HepG2 (cell line): ENCODE results near the gene SYS1. TPM values are rescaled to one million over a fixed set of nuclear protein-coding genes. Genes with fewer than 3 reads are reported as not detected.

ENCODE experiments used
- CEBPB ChIP-seq: IDR thresholded peaks from 2 replicates; pipeline ENCODE4 v1.6.1; 2011; ENCODE audit warnings: low read depth, low read length, improper control_type of control experiment, borderline replicate concordance
- EHMT2 ChIP-seq: fragments of 200-600 bp; sonication (generic); IDR thresholded peaks from 2 replicates; pipeline ENCODE4 v1.7.0; 2017; ENCODE audit warnings: antibody characterized with exemption, low read depth, low read length, borderline replicate concordance
- EZH2 ChIP-seq: conservative IDR thresholded peaks from 2 replicates; pipeline ENCODE4 v1.6.1; 2012; ENCODE audit warnings: mild to moderate bottlenecking, low read depth, low read length, moderate library complexity
- HMGXB3 ChIP-seq: sonication (generic); formaldehyde crosslinking; IDR thresholded peaks from 2 replicates; pipeline ENCODE4 v1.4.0; 2020; ENCODE audit warnings: missing genetic modification reagents, borderline replicate concordance
- KLF11 ChIP-seq: IDR thresholded peaks from 2 replicates; pipeline ENCODE4 v1.6.1; 2016; ENCODE audit warnings: missing compliant biosample characterization
- MEIS2 ChIP-seq: sonication (generic); formaldehyde crosslinking; IDR thresholded peaks from 2 replicates; pipeline ENCODE4 v1.9.0; 2021; ENCODE audit warnings: mild to moderate bottlenecking, missing genetic modification reagents
- NONO ChIP-seq, 2 experiments: fragments of 450-650 bp in 1 of 2; sonication (generic) in 1 of 2; formaldehyde crosslinking in 1 of 2; IDR thresholded peaks in 1 of 2; conservative IDR thresholded peaks in 1 of 2; 2 replicates each; pipeline versions ENCODE4 v1.6.1 to v1.8.0; 2017 to 2022; ENCODE audit warnings: mild to moderate bottlenecking in 1 of 2, missing genetic modification reagents in 1 of 2, moderate library complexity in 1 of 2
- NR2F1 ChIP-seq, 2 experiments: fragments of 450-650 bp in 1 of 2; formaldehyde crosslinking in 1 of 2; IDR thresholded peaks; 2 replicates each; pipeline versions ENCODE4 v1.5.0 to v1.6.1; 2016 to 2020; ENCODE audit warnings: mild to moderate bottlenecking in 1 of 2, missing compliant biosample characterization in 1 of 2, missing genetic modification reagents in 1 of 2, moderate library complexity in 1 of 2
- PAX8 ChIP-seq: sonication (generic); formaldehyde crosslinking; IDR thresholded peaks from 2 replicates; pipeline ENCODE4 v1.8.0; 2022; ENCODE audit warnings: mild to moderate bottlenecking, missing genetic modification reagents, borderline replicate concordance
- PHF5A ChIP-seq: IDR thresholded peaks from one replicate; pipeline ENCODE4 v1.6.1; 2018; ENCODE audit warnings: low read depth, missing genetic modification reagents; ENCODE audit not compliant: unreplicated experiment
- REL ChIP-seq: sonication (generic); formaldehyde crosslinking; conservative IDR thresholded peaks from 2 replicates; pipeline ENCODE4 v1.8.0; 2022; ENCODE audit warnings: mild to moderate bottlenecking, missing genetic modification reagents, moderate library complexity
- SIN3B ChIP-seq: fragments of 150-350 bp; IDR thresholded peaks from 2 replicates; pipeline ENCODE4 v1.6.1; 2014; ENCODE audit warnings: low read length
- TBL1XR1 ChIP-seq: fragments of 150-350 bp; IDR thresholded peaks from 2 replicates; pipeline ENCODE4 v1.6.1; 2014; ENCODE audit warnings: borderline replicate concordance, low read length; ENCODE audit not compliant: partially characterized antibody
- ZBTB43 ChIP-seq: sonication (generic); formaldehyde crosslinking; conservative IDR thresholded peaks from 2 replicates; pipeline ENCODE4 v1.4.0; 2020; ENCODE audit warnings: missing genetic modification reagents
- ZMYM2 ChIP-seq: sonication (generic); formaldehyde crosslinking; IDR thresholded peaks from 2 replicates; pipeline ENCODE4 v1.8.0; 2022; ENCODE audit warnings: mild to moderate bottlenecking, missing genetic modification reagents
- ZMYM3 ChIP-seq: sonication (generic); formaldehyde crosslinking; IDR thresholded peaks from 2 replicates; pipeline ENCODE4 v1.5.1; 2020; ENCODE audit warnings: mild to moderate bottlenecking, missing genetic modification reagents
- ZNF34 ChIP-seq: sonication (generic); formaldehyde crosslinking; IDR thresholded peaks from 2 replicates; pipeline ENCODE4 v1.4.0; 2020; ENCODE audit warnings: mild to moderate bottlenecking, missing genetic modification reagents, borderline replicate concordance
- ZNF343 ChIP-seq: sonication (generic); formaldehyde crosslinking; IDR thresholded peaks from 2 replicates; pipeline ENCODE4 v1.4.0; 2020; ENCODE audit warnings: mild to moderate bottlenecking, missing genetic modification reagents
- ZNF451 ChIP-seq: sonication (generic); formaldehyde crosslinking; IDR thresholded peaks from 2 replicates; pipeline ENCODE4 v1.5.0; 2020; ENCODE audit warnings: mild to moderate bottlenecking, missing genetic modification reagents
- polyA plus RNA-seq, 8 experiments: library from polyadenylated mRNA; depleted of rRNA in 3 of 8; stranded (reverse) in 7 of 8; unstranded in 1 of 8; fragments of >200 nt; fragmentation: Illumina TruSeq in 4 of 8; extraction: Trizol in 4 of 8; gene quantifications; 2 replicates each; pipeline versions ENCODE4 v1.2.1 to v1.2.3, GENCODE V29; 2011 to 2016; ENCODE audit warnings: low read depth in 4 of 8, missing spikeins in 1 of 8, mixed read lengths in 1 of 8; ENCODE audit not compliant: insufficient read depth in 1 of 8
- total RNA-seq, 5 experiments: library from RNA; depleted of rRNA; stranded (reverse); fragments of >200 nt; fragmentation: Illumina TruSeq; extraction: Trizol; gene quantifications; 2 replicates each; pipeline ENCODE4 v1.2.3, GENCODE V29; 2016; ENCODE audit warnings: low read depth in 1 of 5
- TF ChIP-seq, protein P1 (sequence below): sonication (generic); formaldehyde crosslinking; IDR thresholded peaks from 2 replicates; pipeline ENCODE4 v1.4.0; 2020; ENCODE audit warnings: mild to moderate bottlenecking, missing genetic modification reagents

SYS1 gene
- total and polyA plus RNA-seq, 2 of the 13 experiments (the other 11 are each of a cell fraction or from before 2014, with no cell fraction given), result 38.3 to 65.6 TPM

GRCh38 chr20:45347936-45348778 is 14.8 kb upstream of the SYS1 start, which contains the start of gene SDC4 (continued):
- TF ChIP-seq NONO (IDR thresholded peaks at IDR 0.05), result no peak
- peak; percentile 68; the same call in 1 of the 2 replicates for TF ChIP-seq NONO (CRISPR knock-in tag; conservative IDR thresholded peaks at IDR 0.05)
- TF ChIP-seq, protein P1, sequence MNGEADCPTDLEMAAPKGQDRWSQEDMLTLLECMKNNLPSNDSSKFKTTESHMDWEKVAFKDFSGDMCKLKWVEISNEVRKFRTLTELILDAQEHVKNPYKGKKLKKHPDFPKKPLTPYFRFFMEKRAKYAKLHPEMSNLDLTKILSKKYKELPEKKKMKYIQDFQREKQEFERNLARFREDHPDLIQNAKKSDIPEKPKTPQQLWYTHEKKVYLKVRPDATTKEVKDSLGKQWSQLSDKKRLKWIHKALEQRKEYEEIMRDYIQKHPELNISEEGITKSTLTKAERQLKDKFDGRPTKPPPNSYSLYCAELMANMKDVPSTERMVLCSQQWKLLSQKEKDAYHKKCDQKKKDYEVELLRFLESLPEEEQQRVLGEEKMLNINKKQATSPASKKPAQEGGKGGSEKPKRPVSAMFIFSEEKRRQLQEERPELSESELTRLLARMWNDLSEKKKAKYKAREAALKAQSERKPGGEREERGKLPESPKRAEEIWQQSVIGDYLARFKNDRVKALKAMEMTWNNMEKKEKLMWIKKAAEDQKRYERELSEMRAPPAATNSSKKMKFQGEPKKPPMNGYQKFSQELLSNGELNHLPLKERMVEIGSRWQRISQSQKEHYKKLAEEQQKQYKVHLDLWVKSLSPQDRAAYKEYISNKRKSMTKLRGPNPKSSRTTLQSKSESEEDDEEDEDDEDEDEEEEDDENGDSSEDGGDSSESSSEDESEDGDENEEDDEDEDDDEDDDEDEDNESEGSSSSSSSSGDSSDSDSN, result peak; percentile 88
- TF ChIP-seq HMGXB3 (CRISPR knock-in tag), result peak; percentile 80; the same call in 1 of the 2 replicates
- peak; percentile 69; the same call in 1 of the 2 replicates for TF ChIP-seq KLF11 (CRISPR knock-in tag)
- TF ChIP-seq ZNF343 (CRISPR knock-in tag), result peak; percentile 76; the same call in 1 of the 2 replicates
- TF ChIP-seq ZNF451, result 0 out of 2 replicates have a peak, but pooled peaks have one; percentile 55
- TF ChIP-seq PAX8, result no peak
- peak; percentile 53; the same call in 1 of the 2 replicates for TF ChIP-seq ZNF34 (CRISPR knock-in tag)
- TF ChIP-seq TBL1XR1, result peak; percentile 62
- TF ChIP-seq CEBPB, result no peak
- no peak for TF ChIP-seq SIN3B
- TF ChIP-seq ZMYM3 (CRISPR knock-in tag), result peak; percentile 85
- no peak for TF ChIP-seq ZMYM2 (CRISPR knock-in tag)
- no peak for TF ChIP-seq EHMT2
- no peak; the same call in 1 of the 2 replicates for TF ChIP-seq REL (CRISPR knock-in tag)
- peak; percentile 83 for TF ChIP-seq MEIS2 (CRISPR knock-in tag)
- TF ChIP-seq ZBTB43 (CRISPR knock-in tag), result peak; percentile 58; the same call in 1 of the 2 replicates
- TF ChIP-seq EZH2, result no peak
- no peak for TF ChIP-seq PHF5A
- no peak for TF ChIP-seq NR2F1 (CRISPR knock-in tag; IDR thresholded peaks at IDR 0.05)
